ENCODE measurements around the gene FBXL3.

- TF ChIP-seq, protein P1, sequence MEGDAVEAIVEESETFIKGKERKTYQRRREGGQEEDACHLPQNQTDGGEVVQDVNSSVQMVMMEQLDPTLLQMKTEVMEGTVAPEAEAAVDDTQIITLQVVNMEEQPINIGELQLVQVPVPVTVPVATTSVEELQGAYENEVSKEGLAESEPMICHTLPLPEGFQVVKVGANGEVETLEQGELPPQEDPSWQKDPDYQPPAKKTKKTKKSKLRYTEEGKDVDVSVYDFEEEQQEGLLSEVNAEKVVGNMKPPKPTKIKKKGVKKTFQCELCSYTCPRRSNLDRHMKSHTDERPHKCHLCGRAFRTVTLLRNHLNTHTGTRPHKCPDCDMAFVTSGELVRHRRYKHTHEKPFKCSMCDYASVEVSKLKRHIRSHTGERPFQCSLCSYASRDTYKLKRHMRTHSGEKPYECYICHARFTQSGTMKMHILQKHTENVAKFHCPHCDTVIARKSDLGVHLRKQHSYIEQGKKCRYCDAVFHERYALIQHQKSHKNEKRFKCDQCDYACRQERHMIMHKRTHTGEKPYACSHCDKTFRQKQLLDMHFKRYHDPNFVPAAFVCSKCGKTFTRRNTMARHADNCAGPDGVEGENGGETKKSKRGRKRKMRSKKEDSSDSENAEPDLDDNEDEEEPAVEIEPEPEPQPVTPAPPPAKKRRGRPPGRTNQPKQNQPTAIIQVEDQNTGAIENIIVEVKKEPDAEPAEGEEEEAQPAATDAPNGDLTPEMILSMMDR (IDR thresholded peaks at IDR 0.05) = no peak
- no peak for TF ChIP-seq POLR2A (IDR thresholded peaks at IDR 0.05)
Observed at GRCh38 chr13:77013853-77014542, 13.0 kb downstream of the FBXL3 start.

All from right lobe of liver (tissue), 4 donors.